ENCODE measurements around the gene KLK12. TPM values are rescaled to one million over a fixed set of nuclear protein-coding genes. Genes with fewer than 3 reads are reported as not detected.

Gene KLK12
- total RNA-seq, 1 donor from 2014 or later = not detected

DNA sequence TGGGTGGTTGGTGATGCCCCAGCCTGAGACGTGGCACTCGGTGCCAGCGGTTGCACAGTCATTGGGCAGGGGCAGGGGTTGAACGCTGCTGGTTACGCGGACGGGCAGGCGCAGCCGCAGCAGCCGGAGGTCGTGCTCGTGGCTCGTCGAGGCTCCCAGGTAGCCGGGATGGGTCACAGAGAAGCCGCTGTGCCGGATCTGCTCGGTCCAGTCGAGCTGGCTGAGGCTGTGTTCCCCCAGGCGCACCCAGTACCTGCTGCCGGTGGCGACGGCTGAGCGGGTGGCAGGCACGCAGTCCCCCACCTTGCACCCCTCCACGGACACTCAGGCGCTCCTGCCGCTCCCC, 2.9 kb downstream of the KLK12 start:
- no peak for ATAC-seq
- Histone ChIP-seq H3K36me3 (no peaks in the 10 kb centered on the region), H3K27me3 (peaks cover 21% of the 10 kb centered on the region), H3K4me1 (no peaks in the 10 kb centered on the region), H3K27ac (no peak overlapping the region), H3K9me3 (no peaks in the 10 kb centered on the region), H3K4me3 (no peak overlapping the region)
- TF ChIP-seq, protein P1, sequence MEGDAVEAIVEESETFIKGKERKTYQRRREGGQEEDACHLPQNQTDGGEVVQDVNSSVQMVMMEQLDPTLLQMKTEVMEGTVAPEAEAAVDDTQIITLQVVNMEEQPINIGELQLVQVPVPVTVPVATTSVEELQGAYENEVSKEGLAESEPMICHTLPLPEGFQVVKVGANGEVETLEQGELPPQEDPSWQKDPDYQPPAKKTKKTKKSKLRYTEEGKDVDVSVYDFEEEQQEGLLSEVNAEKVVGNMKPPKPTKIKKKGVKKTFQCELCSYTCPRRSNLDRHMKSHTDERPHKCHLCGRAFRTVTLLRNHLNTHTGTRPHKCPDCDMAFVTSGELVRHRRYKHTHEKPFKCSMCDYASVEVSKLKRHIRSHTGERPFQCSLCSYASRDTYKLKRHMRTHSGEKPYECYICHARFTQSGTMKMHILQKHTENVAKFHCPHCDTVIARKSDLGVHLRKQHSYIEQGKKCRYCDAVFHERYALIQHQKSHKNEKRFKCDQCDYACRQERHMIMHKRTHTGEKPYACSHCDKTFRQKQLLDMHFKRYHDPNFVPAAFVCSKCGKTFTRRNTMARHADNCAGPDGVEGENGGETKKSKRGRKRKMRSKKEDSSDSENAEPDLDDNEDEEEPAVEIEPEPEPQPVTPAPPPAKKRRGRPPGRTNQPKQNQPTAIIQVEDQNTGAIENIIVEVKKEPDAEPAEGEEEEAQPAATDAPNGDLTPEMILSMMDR (IDR thresholded peaks at IDR 0.05) = no peak
- intact Hi-C loops (cut with DNase I) = no loop called here
- DNase-seq = peak; percentile 60

DNA sequence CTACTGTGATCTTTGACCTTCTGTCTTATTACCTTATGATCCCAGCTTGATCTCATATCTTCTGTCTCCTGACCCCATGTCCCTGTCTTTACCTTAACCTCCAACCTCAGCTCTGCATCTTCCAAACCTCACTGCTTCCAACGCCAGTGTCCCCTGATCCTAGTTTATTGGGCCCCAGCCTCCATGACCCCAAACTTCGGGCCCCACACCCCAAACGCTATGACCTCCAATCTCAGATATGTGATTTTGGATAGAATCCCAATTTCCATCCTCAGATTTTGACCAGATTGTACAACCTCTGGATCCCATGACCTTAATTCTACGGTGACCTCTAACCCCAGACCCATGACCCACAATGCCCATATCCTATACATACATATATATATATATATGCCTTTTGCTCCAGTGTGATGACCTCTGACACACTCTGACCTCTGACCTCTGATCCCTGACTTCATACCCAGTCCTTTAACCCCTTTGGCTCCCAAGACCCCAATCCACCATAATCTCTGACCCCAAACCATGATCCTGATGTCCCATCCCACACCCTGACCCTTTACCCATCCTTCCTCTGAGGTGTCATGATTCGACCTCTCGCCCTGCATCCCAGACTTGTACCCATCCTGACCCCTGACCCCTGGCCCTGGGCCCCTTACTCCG, 3.5 kb downstream of the KLK12 start:
- H3K4me3 ChIP-seq = no peak overlapping the region
- intact Hi-C loops (cut with DNase I) = no loop called here
- H3K4me1 ChIP-seq = no peaks in the 10 kb centered on the region
- no peak overlapping the region for H3K27ac ChIP-seq
- H3K36me3 ChIP-seq = no peaks in the 10 kb centered on the region
- no peaks in the 10 kb centered on the region for H3K9me3 ChIP-seq
- ATAC-seq (no peak), DNase-seq (peak; percentile 1)
- TF ChIP-seq, protein P1 (IDR thresholded peaks at IDR 0.05) = no peak
- H3K27me3 ChIP-seq = peaks cover 26% of the 10 kb centered on the region

DNA sequence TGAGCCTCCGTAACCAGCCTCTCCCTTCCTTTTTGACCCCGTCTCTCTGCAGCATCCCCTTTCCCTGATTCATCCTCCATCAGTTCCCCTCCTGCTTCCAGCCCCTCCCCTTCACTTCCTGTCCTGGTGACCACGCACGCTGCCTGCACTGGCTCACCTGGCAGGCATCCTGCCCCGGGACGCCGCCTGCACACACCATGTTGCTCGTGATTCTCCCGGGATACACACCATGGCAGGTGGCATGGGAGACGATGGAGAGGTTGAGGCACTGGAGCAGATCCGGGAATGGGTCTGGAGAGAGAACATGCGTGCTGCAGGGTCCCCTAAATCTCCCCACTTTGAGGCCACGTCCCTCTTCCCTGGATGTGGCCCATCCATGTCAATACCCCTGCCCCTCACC, 4.2 kb downstream of the KLK12 start:
- Histone ChIP-seq H3K36me3 (no peaks in the 10 kb centered on the region), H3K4me3 (no peak overlapping the region), H3K4me1 (no peaks in the 10 kb centered on the region), H3K9me3 (no peaks in the 10 kb centered on the region), H3K27me3 (peaks cover 32% of the 10 kb centered on the region), H3K27ac (no peak overlapping the region)
- intact Hi-C loops (cut with DNase I) = no loop called here
- no peak for ATAC-seq
- DNase-seq = peak; percentile 7
- TF ChIP-seq, protein P1 (IDR thresholded peaks at IDR 0.05) = no peak

DNA sequence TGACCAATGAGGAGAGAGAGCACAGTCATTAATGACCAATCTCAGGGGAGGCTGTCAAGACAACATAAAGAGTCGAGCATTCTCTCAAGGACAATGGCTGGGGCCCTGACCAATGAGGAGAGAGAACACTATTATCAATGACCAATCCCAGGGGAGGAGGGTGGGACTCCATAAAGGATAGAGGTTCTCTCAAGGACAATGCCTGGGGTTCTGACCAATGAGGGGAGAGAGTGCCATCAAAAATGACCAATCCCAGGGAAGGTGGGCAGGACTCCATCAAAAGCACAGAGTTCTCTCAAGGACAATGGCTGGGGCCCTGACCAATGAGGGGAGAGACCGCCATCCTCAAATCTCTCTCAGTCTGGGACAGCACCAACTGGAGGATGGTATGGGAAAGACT, 5.1 kb downstream of the KLK12 start:
- intact Hi-C loops (cut with DNase I) = no loop called here
- Histone ChIP-seq H3K27ac (no peak overlapping the region), H3K4me3 (no peak overlapping the region), H3K9me3 (no peaks in the 10 kb centered on the region), H3K36me3 (no peaks in the 10 kb centered on the region), H3K27me3 (peaks cover 34% of the 10 kb centered on the region), H3K4me1 (no peaks in the 10 kb centered on the region)
- TF ChIP-seq, protein P1 (IDR thresholded peaks at IDR 0.05) = no peak
- DNase-seq (no peak), ATAC-seq (no peak)

DNA sequence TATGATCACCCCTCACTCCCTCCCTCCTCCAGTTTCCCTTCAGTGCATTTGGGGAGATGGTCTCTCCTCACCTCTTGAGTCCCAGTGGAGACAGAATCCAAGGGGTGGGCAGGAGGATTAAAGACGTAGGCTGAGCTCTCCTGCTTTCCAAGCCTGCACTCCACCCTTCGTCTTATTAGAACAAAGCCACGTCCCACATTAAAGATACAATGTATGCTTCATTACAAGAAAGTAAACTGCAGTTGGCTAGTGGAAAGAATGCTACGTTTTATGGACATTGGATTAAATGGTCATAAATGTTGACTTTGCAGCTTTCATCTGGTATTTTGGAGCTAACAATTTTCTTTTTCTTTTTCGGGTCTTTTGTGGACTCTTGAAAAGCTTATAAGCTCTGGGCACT, 6.9 kb downstream of the KLK12 start:
- H3K36me3 ChIP-seq = no peaks in the 10 kb centered on the region
- H3K4me3 ChIP-seq = no peak overlapping the region
- DNase-seq (no peak), ATAC-seq (no peak)
- TF ChIP-seq, protein P1 (IDR thresholded peaks at IDR 0.05) = no peak
- no peaks in the 10 kb centered on the region for H3K9me3 ChIP-seq
- H3K4me1 ChIP-seq = no peaks in the 10 kb centered on the region
- peaks cover 43% of the 10 kb centered on the region for H3K27me3 ChIP-seq
- H3K27ac ChIP-seq = no peak overlapping the region
- intact Hi-C loops (cut with DNase I) = no loop called here

Measured in upper lobe of right lung (tissue), 1 donor.